ENCODE data around the gene RING1. TPM values are rescaled to one million over a fixed set of nuclear protein-coding genes. Genes with fewer than 3 reads are reported as not detected.

Gene RING1
- total RNA-seq, 2 donors from 2014 or later = 31.0 to 31.8 TPM

- Mint-ChIP-seq H3K27me3 (ENCODE audit: insufficient read depth) (peaks cover 27% of the 10 kb centered on the region), H3K27ac (no peak overlapping the region), H3K4me1 (no peaks in the 10 kb centered on the region), H3K36me3 (ENCODE audit: low read depth) (no peaks in the 10 kb centered on the region), H3K4me3 (no peak overlapping the region), H3K9me3 (no peaks in the 10 kb centered on the region)
- H3K27me3 ChIP-seq (ENCODE audit: control insufficient read depth, insufficient read depth, low read length, poor library complexity, severe bottlenecking) = peaks cover 13% of the 10 kb centered on the region
- no peaks in the 10 kb centered on the region for H3K9me3 ChIP-seq (ENCODE audit: control insufficient read depth, low read length)
- no peak overlapping the region for H3K27ac ChIP-seq (ENCODE audit: low read depth, low read length)
- no peaks in the 10 kb centered on the region for H3K4me1 ChIP-seq (ENCODE audit: control insufficient read depth, insufficient read depth, low read length)
- H3K36me3 ChIP-seq (ENCODE audit: control insufficient read depth, insufficient read depth, low read length) = no peaks in the 10 kb centered on the region
- H3K9ac ChIP-seq (ENCODE audit: extremely low read depth, low read length, poor library complexity, severe bottlenecking) = no peak overlapping the region
- TF ChIP-seq CTCF (conservative IDR thresholded peaks at IDR 0.05) = no peak
- no peak for DNase-seq
- WGBS, 2 experiments (ENCODE audit: insufficient coverage in 1 of 2, insufficient read length in 1 of 2) = 90 to 91% methylated on average over 4 to 7 of the region's 7 CpGs
- H3K4me3 ChIP-seq (ENCODE audit: low read length) = no peak overlapping the region
Measured at GRCh38 chr6:33166811-33167210, 41.5 kb upstream of the RING1 start.

- H3K27ac ChIP-seq (ENCODE audit: low read depth, low read length) = no peak overlapping the region
- DNase-seq = no peak
- H3K27me3 ChIP-seq (ENCODE audit: control insufficient read depth, insufficient read depth, low read length, poor library complexity, severe bottlenecking) = peaks cover 4% of the 10 kb centered on the region
- H3K36me3 ChIP-seq (ENCODE audit: control insufficient read depth, insufficient read depth, low read length) = no peaks in the 10 kb centered on the region
- Mint-ChIP-seq H3K27me3 (ENCODE audit: insufficient read depth) (peaks cover 19% of the 10 kb centered on the region), H3K9me3 (no peaks in the 10 kb centered on the region), H3K4me3 (no peak overlapping the region), H3K4me1 (no peaks in the 10 kb centered on the region), H3K27ac (no peak overlapping the region), H3K36me3 (ENCODE audit: low read depth) (no peaks in the 10 kb centered on the region)
- 89 to 91% methylated on average over 3 to 19 of the region's 19 CpGs for WGBS, 2 experiments (ENCODE audit: insufficient coverage in 1 of 2, insufficient read length in 1 of 2)
- no peak for TF ChIP-seq CTCF (conservative IDR thresholded peaks at IDR 0.05)
- H3K4me1 ChIP-seq (ENCODE audit: control insufficient read depth, insufficient read depth, low read length) = no peaks in the 10 kb centered on the region
- H3K9ac ChIP-seq (ENCODE audit: extremely low read depth, low read length, poor library complexity, severe bottlenecking) = no peak overlapping the region
- H3K9me3 ChIP-seq (ENCODE audit: control insufficient read depth, low read length) = no peaks in the 10 kb centered on the region
- no peak overlapping the region for H3K4me3 ChIP-seq (ENCODE audit: low read length)
Measured at GRCh38 chr6:33167374-33168283, 40.7 kb upstream of the RING1 start.

GRCh38 chr6:33168284-33168601 is 40.1 kb upstream of the RING1 start:
- H3K36me3 ChIP-seq (ENCODE audit: control insufficient read depth, insufficient read depth, low read length) = no peaks in the 10 kb centered on the region
- H3K4me3 Mint-ChIP-seq = no peak overlapping the region
- no peak overlapping the region for H3K27ac Mint-ChIP-seq
- H3K4me3 ChIP-seq (ENCODE audit: low read length) = no peak overlapping the region
- DNase-seq = no peak
- no peaks in the 10 kb centered on the region for H3K27me3 ChIP-seq (ENCODE audit: control insufficient read depth, insufficient read depth, low read length, poor library complexity, severe bottlenecking)
- no peaks in the 10 kb centered on the region for H3K9me3 Mint-ChIP-seq
- 72% methylated on average over 6 of the region's 6 CpGs; no CpG with 5 or more reads in 1 of the 2 experiments for WGBS, 2 experiments (ENCODE audit: insufficient coverage in 1 of 2, insufficient read length in 1 of 2)
- H3K27ac ChIP-seq (ENCODE audit: low read depth, low read length) = no peak overlapping the region
- no peaks in the 10 kb centered on the region for H3K9me3 ChIP-seq (ENCODE audit: control insufficient read depth, low read length)
- H3K27me3 Mint-ChIP-seq (ENCODE audit: insufficient read depth) = peaks cover 17% of the 10 kb centered on the region
- TF ChIP-seq CTCF (conservative IDR thresholded peaks at IDR 0.05) = no peak
- H3K4me1 ChIP-seq (ENCODE audit: control insufficient read depth, insufficient read depth, low read length) = no peaks in the 10 kb centered on the region
- H3K36me3 Mint-ChIP-seq (ENCODE audit: low read depth) = no peaks in the 10 kb centered on the region
- H3K9ac ChIP-seq (ENCODE audit: extremely low read depth, low read length, poor library complexity, severe bottlenecking) = no peak overlapping the region
- H3K4me1 Mint-ChIP-seq = no peaks in the 10 kb centered on the region
